HL-60 (cell line): ENCODE data around the gene TBX5.

Experiments
- DNase-seq, 2 experiments: peaks; one replicate each; pipeline ENCODE4 v3.0.0-alpha.2; 2010 to 2020; ENCODE audit warnings: low read depth in 1 of 2, low spot score in 1 of 2
- H3K27ac ChIP-seq: fragments of 250-450 bp; sonication (Bioruptor Pico); replicated peaks from 2 replicates; pipeline ENCODE4 v1.5.1; 2020; ENCODE audit warnings: mild to moderate bottlenecking, moderate library complexity
- H3K27me3 ChIP-seq: fragments of 250-450 bp; sonication (Bioruptor Pico); 2 replicates; pipeline ENCODE4 v1.5.1; 2021; ENCODE audit warnings: mild to moderate bottlenecking, moderate library complexity; ENCODE audit not compliant: insufficient read depth, poor library complexity, severe bottlenecking
- H3K4me3 ChIP-seq: replicated peaks from 2 replicates; pipeline ENCODE4 v1.5.1; 2011; ENCODE audit warnings: mild to moderate bottlenecking, control low read depth, low read length; ENCODE audit not compliant: insufficient read depth
- CTCF ChIP-seq: IDR thresholded peaks from one replicate; pipeline ENCODE4 v1.5.1; 2011; ENCODE audit warnings: low read length, control low read depth, inconsistent platforms; ENCODE audit not compliant: insufficient read depth
- GABPA ChIP-seq: IDR thresholded peaks from 2 replicates; pipeline ENCODE4 v1.6.1; 2012; ENCODE audit warnings: low read depth
- POLR2AphosphoS5 ChIP-seq: IDR thresholded peaks from 2 replicates; pipeline ENCODE4 v1.6.1; 2012; ENCODE audit warnings: low read depth
- REST ChIP-seq: IDR thresholded peaks from 2 replicates; pipeline ENCODE4 v1.6.1; 2012; ENCODE audit warnings: low read depth; ENCODE audit not compliant: insufficient replicate concordance
- SPI1 ChIP-seq: IDR thresholded peaks from 2 replicates; pipeline ENCODE4 v1.6.1; 2012; ENCODE audit warnings: low read depth, mild to moderate bottlenecking, borderline replicate concordance

The TBX5 gene

GRCh38 chr12:114335607-114336006 lies 70.3 kb downstream of the TBX5 start:
- Histone ChIP-seq H3K4me3 (no peak overlapping the region), H3K27me3 (no peaks in the 10 kb centered on the region), H3K27ac (no peak overlapping the region)
- TF ChIP-seq REST (no peak), SPI1 (no peak), GABPA (no peak), CTCF (no peak)
- no peak for DNase-seq

- Histone ChIP-seq H3K4me3 (no peak overlapping the region), H3K27me3 (no peaks in the 10 kb centered on the region), H3K27ac (no peak overlapping the region)
- no peak for TF ChIP-seq POLR2AphosphoS5
- TF ChIP-seq REST, result no peak
- no peak for TF ChIP-seq CTCF
- TF ChIP-seq SPI1, result no peak
- TF ChIP-seq GABPA, result no peak
- no peak for DNase-seq
These were observed 71.5 kb downstream of the TBX5 start for GRCh38 chr12:114334395-114334794.

GRCh38 chr12:114328292-114328691 lies 77.7 kb downstream of the TBX5 start:
- Histone ChIP-seq H3K4me3 (no peak overlapping the region), H3K27ac (no peak overlapping the region), H3K27me3 (no peaks in the 10 kb centered on the region)
- DNase-seq, result no peak
- no peak for TF ChIP-seq GABPA
- TF ChIP-seq REST, result no peak
- TF ChIP-seq CTCF, result no peak
- TF ChIP-seq SPI1, result no peak
- TF ChIP-seq POLR2AphosphoS5, result no peak
